DND-41 (cell line): ENCODE measurements around the gene MKS1.

ENCODE experiments used
- ATAC-seq: fragments of 200-7000 bp; cut with Tn5 transposase; 3 replicates; pipeline ENCODE4 v1.9.1; 2021; ENCODE audit warnings: low read depth; ENCODE audit not compliant: insufficient read depth
- DNase-seq: peaks from one replicate; pipeline ENCODE4 v3.0.0-alpha.2; 2020
- H2AFZ ChIP-seq: 2 replicates; pipeline ENCODE4 v1.6.0; 2012; ENCODE audit warnings: low read depth, low read length
- H3K27ac ChIP-seq: 2 replicates; pipeline ENCODE4 v1.5.1; 2012; ENCODE audit warnings: low read length, inconsistent platforms
- H3K27me3 ChIP-seq: fragments of 200-600 bp; sonication (generic); 2 replicates; pipeline ENCODE4 v1.6.0; 2012; ENCODE audit warnings: low read length, mild to moderate bottlenecking, inconsistent platforms; ENCODE audit not compliant: insufficient read depth, poor library complexity
- H3K36me3 ChIP-seq: 2 replicates; pipeline ENCODE4 v1.5.1; 2012; ENCODE audit warnings: low read length, inconsistent platforms; ENCODE audit not compliant: insufficient read depth
- H3K4me1 ChIP-seq: 2 replicates; pipeline ENCODE4 v1.5.1; 2012; ENCODE audit warnings: mild to moderate bottlenecking, low read length; ENCODE audit not compliant: insufficient read depth
- H3K4me2 ChIP-seq: 2 replicates; pipeline ENCODE4 v1.6.0; 2012; ENCODE audit warnings: mild to moderate bottlenecking, moderate library complexity, low read length, inconsistent platforms; ENCODE audit not compliant: insufficient read depth
- H3K4me3 ChIP-seq, 2 experiments: fragments of 200-600 bp in 1 of 2; shearing (Covaris generic) in 1 of 2; 2 replicates each; pipeline ENCODE4 v1.5.1; 2012 to 2016; ENCODE audit warnings: inconsistent platforms in 2 of 2, low read length in 2 of 2, mild to moderate bottlenecking in 2 of 2, low read depth in 1 of 2, moderate library complexity in 1 of 2
- H3K79me2 ChIP-seq: 2 replicates; pipeline ENCODE4 v1.6.0; 2012; ENCODE audit warnings: low read length, inconsistent platforms; ENCODE audit not compliant: insufficient read depth
- H3K9ac ChIP-seq: 2 replicates; pipeline ENCODE4 v1.6.0; 2012; ENCODE audit warnings: low read depth, mild to moderate bottlenecking, inconsistent platforms, low read length, moderate library complexity
- H3K9me3 ChIP-seq: 2 replicates; pipeline ENCODE4 v1.5.1; 2012; ENCODE audit warnings: low read length, moderate library complexity, mild to moderate bottlenecking, inconsistent platforms; ENCODE audit not compliant: insufficient read depth, severe bottlenecking
- H4K20me1 ChIP-seq: 2 replicates; pipeline ENCODE4 v1.6.0; 2012; ENCODE audit warnings: low read length; ENCODE audit not compliant: insufficient read depth
- CTCF ChIP-seq: IDR thresholded peaks from 2 replicates; pipeline ENCODE4 v1.5.1; 2012; ENCODE audit warnings: borderline replicate concordance, low read length, moderate library complexity, mild to moderate bottlenecking; ENCODE audit not compliant: poor library complexity, severe bottlenecking; ENCODE audit errors: extremely low read depth
- EZH2 ChIP-seq: IDR thresholded peaks from 3 replicates; pipeline ENCODE4 v1.6.1; 2012; ENCODE audit warnings: borderline replicate concordance, low read depth, mild to moderate bottlenecking, moderate library complexity, low read length, inconsistent platforms; ENCODE audit not compliant: severe bottlenecking

MKS1 gene

GRCh38 chr17:58252141-58252540 is 33.1 kb upstream of the MKS1 start:
- H3K36me3 ChIP-seq: no peaks in the 10 kb centered on the region
- H3K27ac ChIP-seq: no peak overlapping the region
- DNase-seq: no peak
- H3K4me2 ChIP-seq: no peak overlapping the region
- H4K20me1 ChIP-seq: no peaks in the 10 kb centered on the region; the same call in 1 of the 2 replicates
- H3K4me3 ChIP-seq: no peak overlapping the region
- H3K9me3 ChIP-seq: no peaks in the 10 kb centered on the region
- H3K79me2 ChIP-seq: no peaks in the 10 kb centered on the region
- no peaks in the 10 kb centered on the region for H3K4me1 ChIP-seq
- no peak overlapping the region for H2AFZ ChIP-seq
- ATAC-seq: no peak
- no peak overlapping the region for H3K9ac ChIP-seq
- TF ChIP-seq CTCF (no peak), EZH2 (no peak)
- peaks cover 24% of the 10 kb centered on the region for H3K27me3 ChIP-seq

- ATAC-seq (no peak), DNase-seq (no peak)
- Histone ChIP-seq H3K27ac (no peak overlapping the region), H3K4me3 (no peak overlapping the region), H3K27me3 (peaks cover 35% of the 10 kb centered on the region), H3K36me3 (no peaks in the 10 kb centered on the region), H3K4me1 (no peaks in the 10 kb centered on the region), H3K4me2 (no peak overlapping the region), H3K79me2 (no peaks in the 10 kb centered on the region), H2AFZ (no peak overlapping the region), H4K20me1 (no peaks in the 10 kb centered on the region; the same call in 1 of the 2 replicates), H3K9ac (no peak overlapping the region), H3K9me3 (no peaks in the 10 kb centered on the region)
- no peak for TF ChIP-seq CTCF
Measured at GRCh38 chr17:58250344-58251011, 31.4 kb upstream of the MKS1 start.

- DNase-seq (peak; percentile 54), ATAC-seq (peak; percentile 82)
- H2AFZ ChIP-seq: no peak overlapping the region
- H3K36me3 ChIP-seq: no peaks in the 10 kb centered on the region
- H3K4me2 ChIP-seq: no peak overlapping the region
- no peak overlapping the region for H3K4me3 ChIP-seq
- peaks cover 44% of the 10 kb centered on the region for H3K27me3 ChIP-seq
- H3K27ac ChIP-seq: no peak overlapping the region
- no peak overlapping the region for H3K9ac ChIP-seq
- no peaks in the 10 kb centered on the region for H3K79me2 ChIP-seq
- H3K4me1 ChIP-seq: no peaks in the 10 kb centered on the region
- no peaks in the 10 kb centered on the region; the same call in 1 of the 2 replicates for H4K20me1 ChIP-seq
- H3K9me3 ChIP-seq: no peaks in the 10 kb centered on the region
- TF ChIP-seq CTCF: peak; percentile 79
- no peak for TF ChIP-seq EZH2
Measured at GRCh38 chr17:58249270-58250133, 30.4 kb upstream of the MKS1 start.
